Suppressor macrophage treated with lipopolysaccharide for 4 hours (primary cell): ENCODE results near the gene FUOM.

Experiments used
- DNase-seq: peaks from one replicate; pipeline ENCODE4 v3.0.0-alpha.2; 2020

The FUOM gene

GRCh38 chr10:133349577-133350011 is 8.2 kb downstream of the FUOM start:
- DNase-seq: no peak

- no peak for DNase-seq
These were observed 8.7 kb downstream of the FUOM start for GRCh38 chr10:133349160-133349568.

- DNase-seq: no peak
These were observed 9.9 kb downstream of the FUOM start for GRCh38 chr10:133347710-133348517.

GRCh38 chr10:133346413-133346812 is 11.4 kb downstream of the FUOM start:
- no peak for DNase-seq

GRCh38 chr10:133344236-133344635 is 13.6 kb downstream of the FUOM start:
- no peak for DNase-seq

- DNase-seq: no peak
These were observed 14.3 kb downstream of the FUOM start for GRCh38 chr10:133343558-133343957.

- no peak for DNase-seq
These were observed 14.9 kb downstream of the FUOM start for GRCh38 chr10:133342942-133343341.

- no peak for DNase-seq
These were observed 15.8 kb downstream of the FUOM start for GRCh38 chr10:133341983-133342382.

GRCh38 chr10:133339708-133340380 is 18.0 kb downstream of the FUOM start:
- no peak for DNase-seq

GRCh38 chr10:133338080-133339071 is 19.4 kb downstream of the FUOM start:
- DNase-seq: no peak

GRCh38 chr10:133337370-133337725 is 20.5 kb downstream of the FUOM start:
- DNase-seq: no peak

- DNase-seq: no peak
These were observed 21.0 kb downstream of the FUOM start, which contains the start of gene CALY for GRCh38 chr10:133336577-133337369. CALY (minus strand) TSS chr10:133336896; CDS start chr10:133328989, 7,907 bp downstream.

- DNase-seq: no peak
These were observed 21.7 kb downstream of the FUOM start for GRCh38 chr10:133336118-133336576.

- DNase-seq: peak; percentile 53
These were observed 22.3 kb downstream of the FUOM start for GRCh38 chr10:133335246-133336117.

GRCh38 chr10:133334503-133335245 is 23.1 kb downstream of the FUOM start:
- DNase-seq: no peak

- DNase-seq: no peak
These were observed 24.7 kb downstream of the FUOM start for GRCh38 chr10:133332936-133333699.

- peak; percentile 92 for DNase-seq
These were observed 28.2 kb downstream of the FUOM start for GRCh38 chr10:133329491-133330202.
